HS-27A (cell line): ENCODE results near the gene FREM2.

ENCODE experiments used
- DNase-seq: peaks from one replicate; pipeline ENCODE4 v3.0.0-alpha.2; 2012; ENCODE audit warnings: low read depth, missing footprints

The FREM2 gene

GRCh38 chr13:38687246-38688229, 661 bp downstream of the FREM2 start:
- no peak for DNase-seq

DNA sequence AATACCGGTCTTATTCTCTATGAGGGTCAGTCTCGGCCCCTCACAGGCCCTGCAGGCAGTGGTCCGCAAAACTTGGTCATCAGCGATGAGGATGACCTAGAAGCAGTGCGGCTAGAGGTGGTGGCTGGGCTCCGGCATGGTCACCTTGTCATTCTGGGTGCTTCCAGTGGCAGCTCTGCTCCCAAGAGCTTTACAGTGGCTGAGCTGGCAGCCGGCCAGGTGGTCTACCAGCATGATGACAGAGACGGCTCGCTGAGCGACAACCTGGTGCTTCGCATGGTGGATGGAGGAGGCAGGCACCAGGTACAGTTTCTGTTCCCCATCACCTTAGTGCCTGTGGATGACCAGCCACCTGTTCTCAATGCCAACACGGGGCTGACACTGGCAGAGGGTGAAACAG, 1.8 kb downstream of the FREM2 start:
- DNase-seq, result no peak

GRCh38 chr13:38690231-38690630, 3.4 kb downstream of the FREM2 start:
- DNase-seq, result no peak

- no peak for DNase-seq
These were observed 6.3 kb downstream of the FREM2 start for GRCh38 chr13:38693168-38693567.

DNA sequence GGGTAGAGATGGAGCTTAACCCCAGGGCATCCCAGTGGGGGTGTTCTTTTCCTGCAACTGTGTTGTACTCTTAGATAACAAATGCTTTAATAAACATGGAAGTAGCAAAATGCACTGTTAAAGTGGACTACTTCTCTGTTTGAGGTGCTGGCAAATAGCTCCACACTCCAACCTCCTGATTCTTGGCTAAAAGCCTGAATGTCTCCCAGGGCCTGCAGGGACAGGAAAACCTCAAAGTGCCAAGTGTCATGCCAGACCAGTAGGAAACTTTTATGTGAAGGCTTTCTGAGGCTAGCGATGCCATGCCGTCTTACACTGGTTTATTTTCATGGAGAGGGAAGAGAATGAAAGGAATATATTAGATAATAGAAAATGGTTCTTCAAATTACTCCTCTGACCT, 6.8 kb downstream of the FREM2 start:
- DNase-seq, result no peak

GRCh38 chr13:38697197-38697596, 10.3 kb downstream of the FREM2 start:
- DNase-seq, result no peak

DNA sequence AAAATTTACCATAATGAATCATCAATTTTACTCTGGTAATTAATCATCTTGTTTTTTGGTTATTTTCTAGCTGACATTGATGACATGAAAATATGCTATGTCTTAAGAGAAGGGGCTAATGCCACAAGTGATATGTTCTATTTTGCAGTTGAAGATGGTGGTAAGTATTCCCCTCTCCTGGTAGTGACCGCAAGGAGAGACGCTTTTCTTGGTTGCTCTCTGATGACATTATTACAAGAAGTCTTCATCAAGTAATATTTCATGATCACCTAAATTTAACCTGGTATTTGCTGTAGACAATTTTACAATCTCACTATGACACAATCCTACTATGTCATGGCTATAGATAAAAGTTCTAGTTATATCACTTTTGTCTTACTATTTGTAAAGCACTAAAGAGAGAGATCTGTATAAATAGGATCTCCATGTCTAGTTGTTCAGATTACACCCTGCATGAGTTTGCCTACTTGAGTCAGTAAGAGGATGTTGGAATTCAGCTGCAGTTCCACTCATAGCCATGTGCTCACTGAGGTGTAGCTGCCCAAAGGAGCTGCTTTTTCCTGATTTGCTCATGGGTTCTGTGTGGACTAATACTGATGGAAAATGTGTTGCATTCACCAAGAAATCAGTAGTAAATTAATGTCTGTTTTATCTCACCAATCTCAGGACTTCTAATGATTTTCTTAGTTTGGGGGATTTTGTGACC, 10.9 kb downstream of the FREM2 start:
- DNase-seq, result no peak

- DNase-seq, result no peak
These were observed 13.2 kb downstream of the FREM2 start for GRCh38 chr13:38700051-38700450.

DNA sequence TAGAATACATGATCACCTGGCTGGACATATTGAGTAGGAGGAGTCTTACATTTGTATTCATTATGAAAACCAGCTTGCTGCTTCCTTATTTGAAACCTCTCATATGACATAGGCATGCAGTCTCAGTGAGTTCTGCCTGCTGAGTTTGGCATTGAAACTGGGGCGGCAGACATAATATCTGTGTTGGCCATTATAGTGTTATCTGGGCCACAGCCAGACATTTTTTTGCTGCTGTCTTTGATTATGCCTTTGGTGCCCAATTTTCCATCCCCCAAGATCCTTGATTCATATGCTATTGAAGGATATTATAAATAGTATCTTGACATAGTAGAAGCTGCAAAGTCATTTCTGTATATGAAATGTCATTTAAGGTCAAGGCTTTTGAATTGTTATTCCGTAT, 15.8 kb downstream of the FREM2 start:
- no peak for DNase-seq

DNA sequence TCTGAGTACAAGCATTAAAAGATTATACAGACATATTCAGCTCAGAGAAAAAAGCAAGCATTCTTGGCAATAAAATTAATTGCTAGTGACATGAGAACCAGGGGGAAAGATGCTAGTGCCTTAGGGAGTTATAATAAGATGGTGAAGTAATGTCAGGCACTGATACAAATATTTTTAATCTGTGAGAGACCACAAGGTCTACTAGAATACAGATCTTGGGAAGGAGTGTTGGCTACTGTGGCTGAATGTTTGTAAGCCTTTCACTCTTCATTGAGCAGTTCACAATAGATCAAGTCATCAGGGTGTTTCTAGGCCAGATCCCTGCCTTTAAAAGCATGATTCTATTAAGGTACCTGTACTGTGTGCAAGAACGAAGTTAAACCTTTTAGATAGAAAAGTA, 16.4 kb downstream of the FREM2 start:
- DNase-seq, result no peak

DNA sequence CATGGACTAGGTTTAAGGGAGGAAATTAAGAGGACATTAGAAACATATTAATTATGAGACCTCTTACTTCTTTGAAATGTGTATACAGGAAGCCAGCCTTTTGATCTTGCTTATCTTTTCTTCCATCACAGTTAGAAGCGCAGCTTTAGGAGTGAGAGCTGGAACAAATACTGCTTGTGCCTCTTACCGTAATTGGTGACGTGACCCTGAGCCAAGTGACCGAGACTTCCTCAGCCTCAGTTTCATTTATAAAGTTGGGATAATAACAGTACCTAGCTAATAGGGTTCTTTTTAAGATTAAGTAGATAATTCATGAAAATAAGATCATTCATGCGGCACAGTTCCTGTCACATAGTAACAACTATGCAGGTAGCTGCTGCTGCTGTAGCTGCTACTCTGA, 18.5 kb downstream of the FREM2 start:
- DNase-seq, result no peak

DNA sequence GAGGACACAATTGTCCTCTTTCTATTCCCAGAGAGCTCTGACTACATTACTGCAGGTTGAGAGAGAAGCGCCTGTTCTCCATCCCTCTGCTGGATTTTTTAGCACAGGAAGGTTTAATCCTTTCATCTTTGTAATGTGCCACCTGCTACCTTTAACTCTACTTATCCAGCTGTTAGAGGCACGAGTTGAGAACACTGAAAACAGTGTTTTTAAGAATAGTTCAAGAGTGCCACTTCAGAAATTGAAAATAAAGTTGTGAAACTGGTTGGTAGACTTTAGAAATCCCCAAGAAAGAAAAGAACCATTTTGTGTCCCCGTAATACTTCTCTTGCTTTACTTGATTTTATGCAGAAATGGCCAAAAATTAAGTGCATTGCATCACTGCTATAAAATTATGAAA, 20.6 kb downstream of the FREM2 start:
- no peak for DNase-seq

GRCh38 chr13:38713046-38713445, 26.2 kb downstream of the FREM2 start:
- DNase-seq, result no peak

DNA sequence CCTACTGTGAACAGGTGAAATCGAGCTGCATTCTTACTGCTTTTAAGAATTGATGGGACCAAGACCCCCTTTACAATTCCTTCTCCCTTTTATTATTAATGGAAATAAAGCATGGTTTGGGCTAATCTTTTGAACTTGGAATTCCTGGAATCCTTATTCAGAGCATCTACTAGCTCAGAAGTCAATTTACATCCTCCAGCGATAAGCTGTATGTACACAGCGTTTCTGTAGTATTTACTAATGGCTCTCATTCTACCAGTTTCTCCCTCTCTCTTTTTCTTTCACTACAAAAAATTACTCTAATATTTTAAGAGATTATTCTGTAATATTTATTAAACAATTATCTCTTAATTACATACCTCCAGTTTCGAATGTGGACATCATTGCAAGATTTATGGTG, 31.5 kb downstream of the FREM2 start:
- DNase-seq, result no peak

DNA sequence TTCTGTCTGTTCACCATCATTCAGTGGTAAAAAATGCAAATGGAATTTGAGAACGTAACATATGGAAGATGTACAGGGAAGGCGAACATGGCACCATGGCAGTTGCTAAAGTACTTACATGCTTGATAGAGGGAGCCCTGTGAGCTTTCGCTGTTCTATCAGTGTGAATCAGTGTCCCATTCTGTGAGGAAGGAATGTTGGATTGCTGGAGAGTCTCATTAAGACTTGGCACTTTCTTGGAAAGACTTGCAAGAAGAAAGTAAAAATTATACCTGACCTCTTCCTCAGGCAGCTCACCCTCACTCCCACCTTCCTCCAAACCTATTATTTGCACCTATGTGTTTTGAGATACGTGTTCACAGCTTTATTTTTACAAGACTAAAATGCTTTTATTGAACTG, 43.5 kb downstream of the FREM2 start:
- no peak for DNase-seq

DNA sequence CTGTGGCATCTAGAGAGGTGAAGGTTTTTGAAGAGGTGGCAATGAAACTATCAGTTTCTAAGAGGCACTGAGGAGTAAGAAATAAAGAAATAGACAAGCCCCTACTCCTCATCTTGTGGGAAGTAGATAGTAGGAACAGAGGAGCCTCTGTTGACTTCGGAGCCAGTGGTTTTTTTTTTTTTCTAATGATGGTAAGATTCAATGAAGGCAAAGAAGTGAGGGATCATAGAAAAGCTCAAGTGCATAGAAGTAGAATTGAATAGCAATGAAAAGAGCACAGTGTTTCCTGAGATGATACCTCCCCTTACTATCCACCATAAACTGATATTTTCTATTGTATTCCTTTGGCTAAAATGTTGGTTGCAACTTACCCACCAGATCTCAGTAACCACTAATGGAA, 46.3 kb downstream of the FREM2 start:
- DNase-seq, result no peak

DNA sequence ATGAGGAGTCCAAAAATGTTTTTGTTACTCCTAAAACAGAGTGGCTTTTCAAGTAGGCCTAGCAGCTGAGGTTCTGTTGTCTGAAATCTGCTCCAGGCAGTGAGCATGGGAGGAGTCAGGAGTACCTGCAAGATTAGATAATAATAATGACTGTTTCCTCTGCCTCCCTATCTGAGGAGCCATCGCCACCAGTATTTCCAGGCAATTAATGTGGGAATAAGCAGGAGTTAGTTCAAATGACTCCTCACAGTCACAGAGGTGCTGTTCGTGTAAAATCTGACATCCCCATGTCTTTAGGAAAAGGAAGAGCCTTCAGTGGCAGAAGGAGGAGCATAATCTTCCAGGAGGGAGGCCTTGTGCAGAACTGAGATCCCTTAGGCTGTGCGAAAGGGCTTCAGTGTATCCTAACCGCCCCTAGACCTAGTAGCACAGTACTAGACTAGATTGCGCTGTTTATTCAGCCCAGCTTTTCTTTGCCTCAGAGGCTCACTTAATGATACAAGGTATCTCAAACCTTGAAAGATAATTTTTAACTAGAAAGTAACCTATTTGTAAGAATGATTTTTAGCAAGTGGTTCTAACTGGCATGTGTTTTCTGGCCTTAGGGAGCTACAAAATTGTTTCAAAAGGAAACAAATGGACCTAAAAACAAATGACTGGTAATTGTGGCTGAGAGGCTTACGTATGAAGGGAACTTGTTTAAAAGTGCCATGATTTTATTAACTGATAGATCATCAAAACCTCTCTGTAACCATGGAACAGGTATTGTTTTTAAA, 49.0 kb downstream of the FREM2 start:
- DNase-seq, result no peak

DNA sequence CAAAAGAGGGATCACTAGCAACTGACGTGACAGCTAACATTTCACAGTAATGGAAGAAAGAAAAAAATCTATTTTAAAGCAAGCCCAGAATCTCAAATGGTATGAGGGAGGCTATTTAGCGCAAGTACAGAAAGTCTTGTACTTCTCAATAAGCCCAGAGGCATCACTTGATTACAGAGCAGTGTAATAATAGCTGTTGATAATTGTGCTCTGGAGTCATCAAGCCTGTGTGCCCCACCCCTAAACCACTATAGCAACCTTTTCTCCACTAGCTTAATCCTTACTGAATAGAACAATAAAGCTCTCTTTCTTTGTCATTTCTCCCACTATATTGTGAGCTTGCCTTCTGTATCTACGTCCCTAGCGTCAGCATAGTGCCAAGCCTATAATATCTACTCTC, 56.6 kb downstream of the FREM2 start:
- DNase-seq, result no peak

DNA sequence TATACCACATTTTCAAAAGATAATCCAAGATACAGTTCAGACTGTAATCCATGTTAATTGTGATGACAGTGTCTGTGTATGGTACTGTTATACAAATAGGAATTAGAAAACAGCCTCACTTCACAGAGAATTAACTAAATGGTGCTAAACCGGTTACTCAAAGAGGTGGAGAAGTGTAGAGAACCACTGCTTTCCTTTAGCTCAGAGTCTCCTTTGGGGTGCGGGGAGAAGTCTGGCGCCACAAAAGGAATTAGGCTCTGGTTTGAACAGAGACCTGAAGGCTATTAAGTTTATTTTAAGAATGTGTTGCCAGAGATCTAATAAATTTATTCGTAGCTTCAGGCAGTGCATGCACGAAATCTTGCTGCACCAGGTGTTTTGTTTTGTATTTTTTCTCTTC, 65.8 kb downstream of the FREM2 start:
- no peak for DNase-seq

- no peak for DNase-seq
These were observed 67.0 kb downstream of the FREM2 start for GRCh38 chr13:38753878-38754277.

DNA sequence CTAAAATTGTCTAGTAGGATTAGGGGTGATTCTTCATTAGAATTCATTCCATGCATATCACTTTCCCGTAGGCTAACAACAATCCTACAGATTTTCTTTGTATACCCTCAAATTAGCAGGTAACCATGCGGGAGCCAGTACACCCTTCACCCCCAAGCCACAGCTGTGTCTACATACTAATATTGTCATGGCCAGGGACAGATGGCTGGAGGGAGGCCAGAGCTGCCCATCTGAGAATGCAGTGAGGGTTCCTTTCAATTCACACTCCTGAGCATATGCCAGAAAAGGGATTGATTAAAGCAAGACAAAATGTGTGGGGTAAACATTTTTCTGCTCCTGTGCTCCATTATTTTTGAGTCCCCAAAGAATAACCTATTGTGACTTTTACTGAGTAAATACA, 68.9 kb downstream of the FREM2 start:
- no peak for DNase-seq

GRCh38 chr13:38758277-38758676, 71.4 kb downstream of the FREM2 start:
- no peak for DNase-seq

- no peak for DNase-seq
These were observed 72.5 kb downstream of the FREM2 start for GRCh38 chr13:38759390-38759789.
